ENCODE measurements around the gene ROR2.

DNA sequence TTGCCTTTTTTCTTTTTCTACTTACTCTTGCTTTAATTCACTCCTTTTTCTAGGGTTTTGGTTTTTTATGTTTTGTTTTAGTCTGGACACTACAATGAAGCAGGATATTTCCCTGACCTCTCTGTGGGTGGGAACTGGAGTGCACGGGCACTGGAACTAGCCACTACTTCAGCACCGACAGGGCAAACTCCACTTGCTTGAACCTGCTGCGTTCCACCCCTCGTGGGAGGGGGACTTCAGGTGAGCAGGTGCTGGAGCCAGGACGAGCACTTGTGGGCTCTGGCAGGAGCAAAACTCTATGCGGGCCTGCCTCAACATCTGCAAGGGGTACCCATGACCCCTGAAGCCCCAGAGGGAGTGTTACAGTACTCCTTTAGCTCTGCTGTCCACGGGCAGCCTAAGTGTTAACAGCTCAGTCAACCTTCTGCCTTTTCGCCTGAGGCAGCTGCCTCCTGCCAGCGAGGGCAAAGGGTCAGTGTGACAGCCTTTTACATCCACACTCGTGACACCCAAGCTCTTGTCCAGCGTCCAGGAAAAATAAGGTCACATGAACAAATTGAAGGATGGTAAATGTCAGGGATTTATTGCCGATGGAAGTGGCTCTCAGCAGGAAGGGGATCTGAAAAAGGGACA is 382.3 kb downstream of the ROR2 start:
- TF ChIP-seq POLR2A (IDR thresholded peaks at IDR 0.05), result no peak
- no peak for TF ChIP-seq CTCF (IDR thresholded peaks at IDR 0.05)
- no peak for TF ChIP-seq EP300 (IDR thresholded peaks at IDR 0.05)
- no peak for TF ChIP-seq POLR2AphosphoS5 (IDR thresholded peaks at IDR 0.05)
